VCaP (cell line): Measurements from ENCODE around the gene SLCO3A1.

ENCODE experiments used
- H3K27ac ChIP-seq: fragments of 450-650 bp; 2 replicates; pipeline ENCODE4 v1.5.1; 2017
- CTCF ChIP-seq: fragments of 450-650 bp; conservative IDR thresholded peaks from 2 replicates; pipeline ENCODE4 v1.5.1; 2017; ENCODE audit warnings: mild to moderate bottlenecking, moderate library complexity

Gene SLCO3A1

DNA sequence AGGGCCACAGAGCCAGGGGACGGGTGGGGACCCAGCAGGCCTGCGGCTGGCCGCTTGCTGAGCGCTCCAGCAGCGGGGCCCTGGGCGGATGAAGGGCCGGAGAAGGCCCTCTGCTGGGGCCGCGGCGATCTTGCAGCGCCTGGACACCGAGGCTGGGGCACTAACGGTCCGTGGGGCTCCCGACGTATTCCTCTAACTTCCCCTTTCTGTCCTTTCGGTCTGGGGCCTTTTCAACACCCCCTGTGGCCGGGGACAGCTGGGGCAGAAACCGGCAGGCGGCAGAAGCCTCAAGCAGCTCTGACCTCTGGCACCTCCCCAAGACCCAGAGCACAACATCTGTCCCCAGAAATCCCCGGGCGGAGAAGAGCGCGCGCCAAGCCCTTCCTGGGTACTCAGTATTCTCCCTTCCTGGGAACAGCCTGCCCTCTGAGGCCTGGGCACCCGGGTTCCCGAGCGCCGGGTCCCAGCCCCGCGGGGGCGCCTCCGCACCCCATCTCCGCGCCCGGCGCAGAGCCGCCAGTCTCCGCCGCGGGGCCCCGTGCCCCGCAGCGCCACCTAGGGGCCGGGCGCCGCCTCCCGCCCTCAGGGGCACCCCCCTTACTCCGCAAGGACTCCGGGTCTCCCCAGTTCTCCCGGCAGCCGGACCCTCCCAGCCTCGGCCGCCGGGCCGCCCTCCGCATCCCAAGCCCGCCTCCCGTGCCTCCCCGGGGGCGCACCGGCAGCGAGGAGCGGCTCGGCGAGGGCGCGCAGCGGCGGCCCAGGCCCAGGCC lies 582 bp upstream of the SLCO3A1 start:
- H3K27ac ChIP-seq: peak overlapping the region; percentile 71

DNA sequence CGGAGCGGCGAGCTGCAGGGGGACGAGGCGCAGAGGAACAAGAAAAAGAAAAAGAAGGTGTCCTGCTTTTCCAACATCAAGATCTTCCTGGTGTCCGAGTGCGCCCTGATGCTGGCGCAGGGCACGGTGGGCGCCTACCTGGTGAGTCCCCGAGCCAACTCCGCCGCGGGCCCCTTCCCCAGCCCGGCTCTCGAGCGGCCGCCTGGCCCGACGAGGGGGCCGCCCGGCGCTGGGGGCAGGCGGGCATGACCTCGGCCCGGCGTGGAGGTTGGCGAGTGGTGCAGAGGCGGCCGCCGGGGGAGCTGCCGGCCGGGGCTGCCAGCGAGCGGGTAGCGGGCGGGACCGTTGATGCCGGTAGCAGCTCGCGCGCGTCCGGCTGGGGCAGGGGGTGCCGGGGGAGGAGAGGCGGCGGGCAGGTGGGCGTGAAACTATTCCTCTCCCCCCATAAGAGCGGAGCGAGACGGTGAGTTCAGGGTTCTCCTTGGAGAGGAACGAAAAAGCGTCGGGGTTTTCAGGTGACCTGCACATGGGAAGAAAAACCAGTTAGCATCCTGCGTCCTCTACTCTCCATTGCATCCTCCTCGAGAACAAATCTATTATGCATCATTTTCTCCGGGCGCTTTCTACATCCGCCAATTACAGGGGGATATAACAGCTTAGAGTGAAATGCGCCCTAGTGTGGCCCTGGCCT lies 585 bp downstream of the SLCO3A1 start:
- H3K27ac ChIP-seq: peak overlapping the region; percentile 71
- peak; percentile 49 for TF ChIP-seq CTCF

More for the DNA sequence above, 582 bp upstream of the SLCO3A1 start:
- peak; percentile 95 for TF ChIP-seq CTCF

DNA sequence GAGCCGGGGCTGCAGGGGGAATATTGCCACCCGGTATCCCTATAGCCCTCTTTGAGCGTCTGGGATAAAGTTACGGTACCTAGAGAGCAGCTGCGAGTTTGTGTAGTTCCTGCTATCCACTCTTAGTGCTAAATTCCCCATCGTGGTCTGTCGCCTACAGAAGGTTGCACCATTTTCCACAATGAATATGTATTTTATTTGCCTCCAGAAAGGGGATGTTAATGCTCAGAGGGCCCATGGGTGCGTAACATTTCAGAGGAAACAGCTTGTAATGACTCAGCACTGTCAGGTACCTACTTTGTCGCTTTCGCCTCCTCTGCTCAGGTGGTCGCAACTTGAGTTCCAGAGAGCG lies 1.1 kb downstream of the SLCO3A1 start:
- no peak overlapping the region for H3K27ac ChIP-seq
- no peak for TF ChIP-seq CTCF

- H3K27ac ChIP-seq: no peak overlapping the region
These were observed 1.7 kb downstream of the SLCO3A1 start for GRCh38 chr15:91855241-91855640.

GRCh38 chr15:91855684-91856489 lies 2.4 kb downstream of the SLCO3A1 start:
- TF ChIP-seq CTCF: peak; percentile 72
- no peak overlapping the region for H3K27ac ChIP-seq

More at GRCh38 chr15:91855241-91855640, 1.7 kb downstream of the SLCO3A1 start:
- TF ChIP-seq CTCF: no peak

- no peak overlapping the region for H3K27ac ChIP-seq
- TF ChIP-seq CTCF: no peak
These were observed 3.7 kb downstream of the SLCO3A1 start for GRCh38 chr15:91857224-91857585.

- no peak for TF ChIP-seq CTCF
These were observed 4.3 kb downstream of the SLCO3A1 start for GRCh38 chr15:91857772-91858171.

More at GRCh38 chr15:91857772-91858171, 4.3 kb downstream of the SLCO3A1 start:
- H3K27ac ChIP-seq: no peak overlapping the region
